Measurements from ENCODE around the gene WDR20.

The WDR20 gene

GRCh38 chr14:102226356-102227125 lies 86.8 kb downstream of the WDR20 start:
- no peaks in the 10 kb centered on the region for H4K20me1 ChIP-seq (ENCODE audit: insufficient read depth, low read length)
- no peak for DNase-seq
- H3F3A ChIP-seq (ENCODE audit: insufficient read depth, low read length): no peaks in the 10 kb centered on the region
- no peaks in the 10 kb centered on the region for H3K36me3 ChIP-seq (replicated peaks; ENCODE audit: insufficient read depth, low read length)
- H3K27ac ChIP-seq (ENCODE audit: low read length): no peak overlapping the region
- TF ChIP-seq EZH2 (optimal IDR thresholded peaks at IDR 0.05; ENCODE audit: low read depth, low read length): no peak
- TF ChIP-seq, protein P1, sequence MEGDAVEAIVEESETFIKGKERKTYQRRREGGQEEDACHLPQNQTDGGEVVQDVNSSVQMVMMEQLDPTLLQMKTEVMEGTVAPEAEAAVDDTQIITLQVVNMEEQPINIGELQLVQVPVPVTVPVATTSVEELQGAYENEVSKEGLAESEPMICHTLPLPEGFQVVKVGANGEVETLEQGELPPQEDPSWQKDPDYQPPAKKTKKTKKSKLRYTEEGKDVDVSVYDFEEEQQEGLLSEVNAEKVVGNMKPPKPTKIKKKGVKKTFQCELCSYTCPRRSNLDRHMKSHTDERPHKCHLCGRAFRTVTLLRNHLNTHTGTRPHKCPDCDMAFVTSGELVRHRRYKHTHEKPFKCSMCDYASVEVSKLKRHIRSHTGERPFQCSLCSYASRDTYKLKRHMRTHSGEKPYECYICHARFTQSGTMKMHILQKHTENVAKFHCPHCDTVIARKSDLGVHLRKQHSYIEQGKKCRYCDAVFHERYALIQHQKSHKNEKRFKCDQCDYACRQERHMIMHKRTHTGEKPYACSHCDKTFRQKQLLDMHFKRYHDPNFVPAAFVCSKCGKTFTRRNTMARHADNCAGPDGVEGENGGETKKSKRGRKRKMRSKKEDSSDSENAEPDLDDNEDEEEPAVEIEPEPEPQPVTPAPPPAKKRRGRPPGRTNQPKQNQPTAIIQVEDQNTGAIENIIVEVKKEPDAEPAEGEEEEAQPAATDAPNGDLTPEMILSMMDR (IDR thresholded peaks at IDR 0.05; ENCODE audit: low read length): no peak
- no peak for TF ChIP-seq EZH2phosphoT487 (IDR thresholded peaks at IDR 0.05; ENCODE audit: low read length)
- H3K79me2 ChIP-seq (ENCODE audit: low read length): no peaks in the 10 kb centered on the region
- H3K4me1 ChIP-seq (ENCODE audit: low read length): no peaks in the 10 kb centered on the region
- no peak overlapping the region for H2AFZ ChIP-seq (ENCODE audit: low read length)
- H3K9ac ChIP-seq (ENCODE audit: low read length): no peak overlapping the region
- H3K4me3 ChIP-seq (ENCODE audit: low read length): no peak overlapping the region
- H3K9me2 ChIP-seq (replicated peaks; ENCODE audit: insufficient read depth, low read length): no peaks in the 10 kb centered on the region
- H3K27me3 ChIP-seq (replicated peaks; ENCODE audit: insufficient read depth, low read length): no peaks in the 10 kb centered on the region
- no peak overlapping the region for H3K4me2 ChIP-seq (ENCODE audit: low read depth, low read length)
- H3K9me3 ChIP-seq (replicated peaks; ENCODE audit: insufficient read depth, low read length): no peaks in the 10 kb centered on the region

DNA sequence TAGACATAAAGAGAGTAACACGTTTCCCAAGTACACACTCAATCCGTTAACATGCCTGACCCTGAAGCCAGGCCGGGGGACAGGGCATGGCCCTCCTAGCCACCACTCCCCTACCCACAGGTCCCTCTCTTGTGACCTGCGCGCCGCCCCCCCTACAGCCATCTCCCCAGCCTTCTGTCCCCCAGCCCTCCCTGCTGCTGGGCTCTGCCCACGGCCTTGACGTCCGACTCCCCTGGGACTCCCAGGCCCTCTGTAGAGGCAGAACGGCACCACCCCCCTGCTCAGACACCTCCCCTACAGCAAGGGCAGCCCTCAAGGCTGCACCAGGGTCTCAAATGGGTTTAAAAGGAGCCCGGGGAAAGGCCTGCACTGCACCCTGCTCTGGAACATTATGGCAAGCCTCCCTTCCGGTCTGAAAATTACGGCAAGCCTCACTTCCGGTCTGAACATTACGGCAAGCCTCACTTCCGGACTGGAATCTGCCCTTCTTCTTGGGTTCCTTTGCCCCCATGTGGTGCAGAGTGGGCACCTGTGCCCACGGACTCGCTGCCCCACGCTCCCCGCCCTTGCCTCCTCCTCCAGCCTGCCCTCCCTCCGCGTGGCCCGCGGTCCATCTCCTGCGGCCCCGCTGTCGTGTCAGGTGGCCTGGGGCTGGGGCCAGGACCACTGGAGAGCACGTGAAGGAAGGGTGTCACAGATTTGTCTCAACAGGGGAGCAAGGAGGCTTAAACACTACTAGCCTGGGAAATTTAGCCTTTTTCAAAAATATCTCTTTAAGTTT lies 87.7 kb downstream of the WDR20 start:
- Histone ChIP-seq H3F3A (ENCODE audit: insufficient read depth, low read length) (no peaks in the 10 kb centered on the region), H3K4me3 (ENCODE audit: low read length) (no peak overlapping the region), H3K4me1 (ENCODE audit: low read length) (no peaks in the 10 kb centered on the region), H3K79me2 (ENCODE audit: low read length) (no peaks in the 10 kb centered on the region), H3K9ac (ENCODE audit: low read length) (no peak overlapping the region), H3K9me3 (replicated peaks; ENCODE audit: insufficient read depth, low read length) (no peaks in the 10 kb centered on the region), H3K9me2 (replicated peaks; ENCODE audit: insufficient read depth, low read length) (no peaks in the 10 kb centered on the region), H3K27me3 (replicated peaks; ENCODE audit: insufficient read depth, low read length) (no peaks in the 10 kb centered on the region), H2AFZ (ENCODE audit: low read length) (no peak overlapping the region), H3K36me3 (replicated peaks; ENCODE audit: insufficient read depth, low read length) (no peaks in the 10 kb centered on the region), H3K27ac (ENCODE audit: low read length) (no peak overlapping the region), H3K4me2 (ENCODE audit: low read depth, low read length) (no peak overlapping the region), H4K20me1 (ENCODE audit: insufficient read depth, low read length) (no peaks in the 10 kb centered on the region)
- no peak for DNase-seq
- TF ChIP-seq, protein P1 (IDR thresholded peaks at IDR 0.05; ENCODE audit: low read length): no peak
- TF ChIP-seq EZH2phosphoT487 (IDR thresholded peaks at IDR 0.05; ENCODE audit: low read length) (no peak), EZH2 (optimal IDR thresholded peaks at IDR 0.05; ENCODE audit: low read depth, low read length) (no peak)

DNA sequence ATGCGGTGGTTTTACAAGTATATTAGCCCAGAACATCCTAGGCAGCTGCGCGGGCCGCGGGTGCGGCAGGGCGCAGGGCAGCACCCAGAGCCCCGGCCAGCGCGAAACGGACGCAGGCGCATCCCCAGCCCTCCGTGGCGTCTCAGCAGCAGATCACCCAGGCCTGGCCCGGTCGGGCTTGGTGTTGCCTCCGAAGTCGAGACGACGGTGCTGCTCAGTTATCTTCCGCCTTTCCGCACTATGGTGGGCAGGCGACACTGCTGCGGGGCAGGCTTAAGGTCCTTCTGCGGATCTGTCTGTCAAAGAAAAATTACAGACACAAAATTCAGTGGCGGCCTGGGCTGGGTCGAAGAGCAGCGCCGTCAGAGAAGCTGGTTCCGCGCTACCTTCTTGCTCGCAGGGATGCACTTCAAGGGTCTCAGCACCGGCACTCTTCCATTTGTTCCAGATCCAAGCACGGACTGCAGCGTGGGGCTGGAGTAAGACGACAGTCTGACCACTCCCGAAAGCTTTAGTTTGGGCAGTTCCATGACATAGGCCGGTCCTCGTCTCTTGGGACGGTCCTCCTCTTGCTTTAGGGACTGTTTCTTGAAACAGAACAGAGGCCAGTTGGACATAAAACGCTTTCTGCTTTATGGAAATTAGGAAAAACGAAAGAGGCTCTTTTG lies 89.5 kb downstream of the WDR20 start:
- no peak overlapping the region for H3K4me2 ChIP-seq (ENCODE audit: low read depth, low read length)
- no peaks in the 10 kb centered on the region for H3K27me3 ChIP-seq (replicated peaks; ENCODE audit: insufficient read depth, low read length)
- H3K9me3 ChIP-seq (replicated peaks; ENCODE audit: insufficient read depth, low read length): no peaks in the 10 kb centered on the region
- H3K4me1 ChIP-seq (ENCODE audit: low read length): no peaks in the 10 kb centered on the region
- TF ChIP-seq, protein P1 (IDR thresholded peaks at IDR 0.05; ENCODE audit: low read length): no peak
- TF ChIP-seq EZH2 (optimal IDR thresholded peaks at IDR 0.05; ENCODE audit: low read depth, low read length) (no peak), EZH2phosphoT487 (IDR thresholded peaks at IDR 0.05; ENCODE audit: low read length) (no peak)
- no peak overlapping the region for H2AFZ ChIP-seq (ENCODE audit: low read length)
- no peaks in the 10 kb centered on the region for H3K9me2 ChIP-seq (replicated peaks; ENCODE audit: insufficient read depth, low read length)
- no peaks in the 10 kb centered on the region for H3K36me3 ChIP-seq (replicated peaks; ENCODE audit: insufficient read depth, low read length)
- H3K4me3 ChIP-seq (ENCODE audit: low read length): no peak overlapping the region
- no peaks in the 10 kb centered on the region for H3K79me2 ChIP-seq (ENCODE audit: low read length)
- H3K27ac ChIP-seq (ENCODE audit: low read length): no peak overlapping the region
- no peak overlapping the region for H3K9ac ChIP-seq (ENCODE audit: low read length)
- H3F3A ChIP-seq (ENCODE audit: insufficient read depth, low read length): no peaks in the 10 kb centered on the region
- H4K20me1 ChIP-seq (ENCODE audit: insufficient read depth, low read length): no peaks in the 10 kb centered on the region
- no peak for DNase-seq

Measured in MM.1S (cell line).